GM18951 (cell line): ENCODE measurements around the gene MSLN.
A peak's percentile ranks its signal among the peaks of the same experiment; 100 is the strongest.

ENCODE experiments used
- POLR2A ChIP-seq: IDR thresholded peaks from 4 replicates; pipeline ENCODE4 v1.6.1; 2011; ENCODE audit warnings: mild to moderate bottlenecking; ENCODE audit not compliant: insufficient read length, insufficient read depth; ENCODE audit errors: extremely low read depth
- in situ Hi-C: fragments of 300-500 bp; cut with MboI; formaldehyde crosslinking; loops from one replicate; pipeline ENCODE4 v1.12.0; 2022; ENCODE audit warnings: low sequenced_read_pairs, mixed read lengths, inconsistent platforms; ENCODE audit not compliant: unreplicated experiment

Gene MSLN

GRCh38 chr16:802914-803753 lies 42.6 kb downstream of the MSLN start:
- in situ Hi-C loops: no loop called here
- no peak for TF ChIP-seq POLR2A

DNA sequence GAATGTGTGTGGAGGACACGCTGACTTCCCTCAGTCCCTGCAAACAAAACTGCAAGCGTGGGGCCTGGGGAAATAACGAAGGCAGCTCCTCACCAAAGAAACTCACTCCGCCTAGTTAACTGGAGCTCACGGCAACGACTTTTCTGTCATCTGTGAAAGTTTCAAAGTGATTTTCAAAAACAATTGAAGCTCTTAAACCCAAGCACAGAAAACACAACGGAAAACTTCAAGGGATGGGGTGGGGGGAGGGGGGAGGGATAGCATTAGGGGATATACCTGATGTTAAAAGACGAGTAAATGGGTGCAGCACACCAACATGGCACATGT lies 43.2 kb downstream of the MSLN start:
- TF ChIP-seq POLR2A: no peak
- in situ Hi-C loops: no loop called here

- in situ Hi-C loops: no loop called here
- TF ChIP-seq POLR2A: no peak
Observed at GRCh38 chr16:804193-805048, 43.9 kb downstream of the MSLN start.

GRCh38 chr16:805474-805873 lies 44.9 kb downstream of the MSLN start:
- in situ Hi-C loops: no loop called here
- TF ChIP-seq POLR2A: peak; percentile 13

DNA sequence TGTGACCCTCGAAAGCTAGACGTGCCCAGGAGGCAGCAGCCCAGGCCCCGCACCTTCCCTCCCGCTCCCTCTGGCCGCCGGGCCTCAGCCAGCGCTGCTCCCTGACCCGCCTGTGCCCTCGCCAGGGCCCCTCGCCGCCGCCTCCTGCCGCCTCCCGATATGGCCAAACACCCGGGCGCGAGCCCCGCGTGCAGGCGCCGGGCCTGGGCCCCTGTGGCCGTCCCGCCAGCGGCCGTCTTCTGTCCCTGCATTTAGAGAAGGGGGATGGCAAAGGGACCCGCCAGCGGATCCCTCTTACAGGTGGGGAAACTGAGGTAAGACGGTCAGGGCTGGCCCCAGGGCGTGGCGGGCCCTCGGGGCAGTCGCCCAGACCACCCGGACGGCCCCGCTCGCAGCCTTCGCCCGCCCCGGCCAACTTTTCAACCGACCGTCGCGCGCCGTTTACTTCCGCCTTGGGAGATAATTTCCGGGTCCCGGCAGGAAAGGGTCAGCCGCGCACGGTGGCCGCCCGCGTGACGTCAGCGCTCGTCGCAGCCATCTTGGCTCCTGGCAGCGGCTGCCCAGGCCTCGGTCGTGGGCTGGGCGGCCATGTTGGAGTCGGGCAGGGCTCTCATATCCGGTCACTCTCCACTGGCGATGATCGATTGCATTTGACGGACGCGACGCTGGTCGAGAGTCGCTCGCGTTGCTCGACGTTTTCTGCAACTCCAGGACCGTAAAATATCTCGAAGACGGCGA lies 47.0 kb downstream of the MSLN start:
- in situ Hi-C loops: no loop called here
- TF ChIP-seq POLR2A: peak; percentile 88

- in situ Hi-C loops: no loop called here
- TF ChIP-seq POLR2A: no peak
Observed at GRCh38 chr16:808085-808386, 47.5 kb downstream of the MSLN start.

- TF ChIP-seq POLR2A: no peak
- in situ Hi-C loops: no loop called here
Observed at GRCh38 chr16:813204-813915, 52.8 kb downstream of the MSLN start.

DNA sequence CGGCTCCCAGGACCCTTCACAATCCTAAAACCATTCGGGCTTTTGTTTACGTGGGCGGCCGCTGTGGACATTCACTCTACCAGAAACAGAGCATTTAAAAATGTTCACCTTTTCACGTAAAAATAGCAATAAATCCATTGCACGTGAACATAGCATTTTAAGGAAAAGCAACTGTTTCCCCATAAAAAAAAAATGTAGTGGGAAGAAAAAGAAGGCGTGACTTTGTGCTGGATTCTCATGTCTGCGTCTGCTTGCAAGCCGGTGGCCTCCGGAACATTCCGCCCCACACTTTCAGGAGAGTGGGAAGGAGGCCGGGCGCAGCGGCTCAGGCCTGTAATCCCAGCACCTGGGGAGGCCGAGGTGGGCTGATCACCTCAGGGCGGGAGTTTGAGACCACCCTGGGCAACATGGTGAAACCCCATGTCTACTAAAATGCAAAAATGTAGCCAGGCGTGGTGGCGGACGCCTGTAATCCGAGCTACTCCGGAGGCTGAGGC lies 53.4 kb downstream of the MSLN start:
- in situ Hi-C loops: no loop called here
- no peak for TF ChIP-seq POLR2A

DNA sequence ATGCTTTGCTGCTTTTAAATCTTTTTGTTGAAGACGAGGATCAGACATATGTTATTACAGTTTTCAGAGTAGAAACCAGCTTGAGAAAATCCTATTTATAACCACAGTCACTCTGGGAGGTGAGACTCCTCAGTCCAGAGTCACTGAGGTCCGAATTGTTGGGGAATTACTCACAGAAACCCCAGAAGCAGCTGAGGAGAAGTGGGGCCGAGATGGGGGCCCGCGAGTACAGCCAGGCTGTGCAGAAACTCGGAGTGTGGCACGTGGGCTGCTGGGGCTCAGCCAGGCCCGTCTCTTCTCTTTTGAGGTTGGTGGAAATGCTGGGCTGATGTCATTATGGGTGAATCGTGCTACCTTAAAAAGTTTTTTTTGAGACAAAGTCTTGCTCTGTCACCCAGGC lies 54.4 kb downstream of the MSLN start:
- in situ Hi-C loops: no loop called here

GRCh38 chr16:815861-816260 lies 55.3 kb downstream of the MSLN start:
- no peak for TF ChIP-seq POLR2A
- in situ Hi-C loops: no loop called here

More for the DNA sequence above, 54.4 kb downstream of the MSLN start:
- no peak for TF ChIP-seq POLR2A

- TF ChIP-seq POLR2A: no peak
- in situ Hi-C loops: no loop called here
Observed at GRCh38 chr16:817001-817906, 56.7 kb downstream of the MSLN start.

- TF ChIP-seq POLR2A: no peak
- in situ Hi-C loops: no loop called here
Observed at GRCh38 chr16:818132-818531, 57.6 kb downstream of the MSLN start.
